Ammon's horn (tissue), 1 donor: Measurements from ENCODE around the gene ALDH3A1.
A peak's percentile ranks its signal among the peaks of the same experiment; 100 is the strongest.

Experiments used
- DNase-seq: peaks from one replicate; pipeline ENCODE4 v3.0.0-alpha.2; 2016; ENCODE audit warnings: low spot score

ALDH3A1 gene

GRCh38 chr17:19719355-19720209 is 28.5 kb downstream of the ALDH3A1 start:
- no peak for DNase-seq

- DNase-seq, result no peak
Measured at GRCh38 chr17:19718613-19719354, 29.3 kb downstream of the ALDH3A1 start.

- no peak for DNase-seq
Measured at GRCh38 chr17:19718041-19718612, 30.0 kb downstream of the ALDH3A1 start.

- DNase-seq, result no peak
Measured at GRCh38 chr17:19717411-19717908, 30.6 kb downstream of the ALDH3A1 start.

GRCh38 chr17:19717031-19717360 is 31.1 kb downstream of the ALDH3A1 start:
- no peak for DNase-seq

GRCh38 chr17:19716108-19717030 is 31.7 kb downstream of the ALDH3A1 start, which contains the start of gene SLC47A2:
Gene SLC47A2, minus strand, starts transcription at chr17:19716584. Its CDS starts 29 bp downstream, at chr17:19716555.
- DNase-seq, result peak; percentile 51

- no peak for DNase-seq
Measured at GRCh38 chr17:19714542-19715411, 33.3 kb downstream of the ALDH3A1 start.

GRCh38 chr17:19713901-19714361 is 34.2 kb downstream of the ALDH3A1 start:
- DNase-seq, result no peak

- DNase-seq, result no peak
Measured at GRCh38 chr17:19713462-19713861, 34.6 kb downstream of the ALDH3A1 start.

- DNase-seq, result no peak
Measured at GRCh38 chr17:19712436-19713004, 35.6 kb downstream of the ALDH3A1 start.

GRCh38 chr17:19709841-19710240 is 38.3 kb downstream of the ALDH3A1 start:
- DNase-seq, result no peak

GRCh38 chr17:19708431-19709175 is 39.5 kb downstream of the ALDH3A1 start:
- DNase-seq, result no peak

GRCh38 chr17:19707728-19708221 is 40.3 kb downstream of the ALDH3A1 start:
- DNase-seq, result no peak

GRCh38 chr17:19706791-19707727 is 41.0 kb downstream of the ALDH3A1 start:
- no peak for DNase-seq

GRCh38 chr17:19705771-19706770 is 42.0 kb downstream of the ALDH3A1 start:
- DNase-seq, result no peak

- no peak for DNase-seq
Measured at GRCh38 chr17:19705201-19705600, 42.9 kb downstream of the ALDH3A1 start.
